T-cell (primary cell): ENCODE data around the gene GIMAP1. TPM values are rescaled to one million over a fixed set of nuclear protein-coding genes. Genes with fewer than 3 reads are reported as not detected.

Experiments used
- ATAC-seq, 4 experiments: fragments of 200-7000 bp in 3 of 4; fragments of 150-1000 bp in 1 of 4; cut with Tn5 transposase; replicated peaks in 1 of 4; 1 replicate in 3 of 4; 2 replicates in 1 of 4; pipeline ENCODE4 v1.10.0; 2021; ENCODE audit warnings: moderate library complexity in 3 of 4, mild to moderate bottlenecking in 2 of 4, moderate number of reproducible peaks in 1 of 4
- CTCF ChIA-PET, 2 donors: fragments of 300-600 bp; sonication (Branson Sonifier 250); formaldehyde crosslinking; loops; one replicate each; lab custom pipeline; 2022; ENCODE audit warnings: antibody characterized with exemption in 2 of 2; lab: Charles Lee
- POLR2A ChIA-PET, 2 donors: fragments of 300-600 bp; sonication (Branson Sonifier 250); formaldehyde crosslinking; loops; one replicate each; lab custom pipeline; 2022; ENCODE audit warnings: antibody characterized with exemption in 2 of 2; lab: Charles Lee
- DNase-seq, 35 experiments: peaks; one replicate each; pipeline versions ENCODE4 v3.0.0 to v3.0.0-alpha.2; 2013 to 2023
- H3K27ac ChIP-seq: one replicate; pipeline ENCODE4 v1.5.1; 2013; ENCODE audit warnings: low read length
- H3K27me3 ChIP-seq, 2 experiments: replicated peaks in 1 of 2; 1 replicate in 1 of 2; 2 replicates in 1 of 2; pipeline versions ENCODE4 v1.6.1 to v1.7.0; 2013; ENCODE audit warnings: low read length in 1 of 2, mixed read lengths in 1 of 2; ENCODE audit not compliant: control insufficient read depth in 2 of 2, insufficient read depth in 2 of 2; ENCODE audit errors: extremely low read depth in 1 of 2
- H3K36me3 ChIP-seq, 2 donors: 1 replicate in 1 of 2; 2 replicates in 1 of 2; pipeline versions ENCODE4 v1.6.1 to v1.7.0; 2013; ENCODE audit warnings: low read length in 1 of 2; ENCODE audit not compliant: control insufficient read depth in 2 of 2, insufficient read depth in 1 of 2; ENCODE audit errors: extremely low read depth in 1 of 2
- H3K4me1 ChIP-seq, 2 experiments: 1 replicate in 1 of 2; 2 replicates in 1 of 2; pipeline versions ENCODE4 v1.6.1 to v1.7.0; 2013; ENCODE audit warnings: low read length in 2 of 2, mixed read lengths in 1 of 2; ENCODE audit not compliant: insufficient read depth in 2 of 2, control insufficient read depth in 1 of 2; ENCODE audit errors: extremely low read depth in 1 of 2
- H3K4me3 ChIP-seq, 2 donors: 1 replicate in 1 of 2; 2 replicates in 1 of 2; pipeline versions ENCODE4 v1.5.1 to v1.7.0; 2013; ENCODE audit warnings: mild to moderate bottlenecking in 2 of 2, low read length in 1 of 2, moderate library complexity in 1 of 2; ENCODE audit not compliant: control insufficient read depth in 1 of 2; ENCODE audit errors: extremely low read depth in 1 of 2
- H3K9me3 ChIP-seq: 2 replicates; pipeline ENCODE4 v1.7.0; 2013
- H3K27ac Mint-ChIP-seq, 2 donors: one replicate each; pipeline ENCODE4 v1.8.0; 2020 to 2021; ENCODE audit warnings: mild to moderate bottlenecking in 2 of 2, mixed read lengths in 2 of 2
- H3K27me3 Mint-ChIP-seq, 2 donors: one replicate each; pipeline ENCODE4 v1.8.0; 2021 to 2022; ENCODE audit warnings: mixed read lengths in 2 of 2
- H3K36me3 Mint-ChIP-seq: one replicate; pipeline ENCODE4 v1.8.0; 2021; ENCODE audit warnings: mixed read lengths
- H3K4me1 Mint-ChIP-seq, 3 donors: one replicate each; pipeline ENCODE4 v1.8.0; 2020 to 2022; ENCODE audit warnings: mixed read lengths in 3 of 3, mild to moderate bottlenecking in 1 of 3
- H3K4me3 Mint-ChIP-seq, 3 donors: one replicate each; pipeline ENCODE4 v1.8.0; 2020 to 2022; ENCODE audit warnings: mild to moderate bottlenecking in 3 of 3, mixed read lengths in 3 of 3, moderate library complexity in 3 of 3
- H3K9me3 Mint-ChIP-seq, 3 donors: one replicate each; pipeline ENCODE4 v1.8.0; 2020 to 2022; ENCODE audit warnings: mixed read lengths in 3 of 3
- WGBS: methylation state at CpG from one replicate; pipeline ENCODE4 v1.1.5; 2013; ENCODE audit warnings: missing lambda C conversion rate; ENCODE audit not compliant: insufficient coverage; 5-methylcytosine and 5-hydroxymethylcytosine counted together
- total RNA-seq, 35 experiments: library from RNA in 6 of 35; stranded (reverse) in 6 of 35; fragments of 120-200 nt in 1 of 35; gene quantifications; one replicate each; pipeline versions ENCODE4 v1.2.1 to v1.2.4 and lab custom pipeline; 2013 to 2026

GIMAP1 gene
- total RNA-seq, 5 donors from 2014 or later (not counting 1 experiment from before 2014, with no cell fraction given), result 23.5 to 99.9 (median 76.8) TPM

DNA sequence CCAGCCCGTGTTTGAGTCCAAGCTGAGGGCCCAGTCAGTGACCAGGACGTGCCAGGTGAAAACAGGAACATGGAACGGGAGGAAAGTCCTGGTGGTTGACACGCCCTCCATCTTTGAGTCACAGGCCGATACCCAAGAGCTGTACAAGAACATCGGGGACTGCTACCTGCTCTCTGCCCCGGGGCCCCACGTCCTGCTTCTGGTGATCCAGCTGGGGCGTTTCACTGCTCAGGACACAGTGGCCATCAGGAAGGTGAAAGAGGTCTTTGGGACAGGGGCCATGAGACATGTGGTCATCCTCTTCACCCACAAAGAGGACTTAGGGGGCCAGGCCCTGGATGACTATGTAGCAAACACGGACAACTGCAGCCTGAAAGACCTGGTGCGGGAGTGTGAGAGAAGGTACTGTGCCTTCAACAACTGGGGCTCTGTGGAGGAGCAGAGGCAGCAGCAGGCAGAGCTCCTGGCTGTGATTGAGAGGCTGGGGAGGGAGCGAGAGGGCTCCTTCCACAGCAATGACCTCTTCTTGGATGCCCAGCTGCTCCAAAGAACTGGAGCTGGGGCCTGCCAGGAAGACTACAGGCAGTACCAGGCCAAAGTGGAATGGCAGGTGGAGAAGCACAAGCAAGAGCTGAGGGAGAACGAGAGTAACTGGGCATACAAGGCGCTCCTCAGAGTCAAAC lies 26.0 kb downstream of the GIMAP1 start:
- H3K27ac ChIP-seq, result peak overlapping the region; percentile 43
- Mint-ChIP-seq H3K4me1 (peaks cover 71 to 90% (median 73%) of the 10 kb centered on the region in 3 donors), H3K27me3 (no peaks in the 10 kb centered on the region), H3K27ac (peak overlapping the region; percentile 94 to 99), H3K36me3 (peaks cover 83% of the 10 kb centered on the region), H3K9me3 (no peaks in the 10 kb centered on the region), H3K4me3 (peak overlapping the region; percentile 93 to 99 (median 93))
- CTCF ChIA-PET, result interaction anchor here in 1 of 2 donors (0.6 to 1.4 kb wide), 4 partner anchors 12 to 173 kb away, joined by 3 to 4 read pairs (median 4); no protein-coding TSS in a partner anchor
- H3K4me1 ChIP-seq, result peaks cover 56 to 62% of the 10 kb centered on the region in 2 experiments
- H3K36me3 ChIP-seq, result peaks cover 18 to 60% of the 10 kb centered on the region in 2 donors
- WGBS, result 21% methylated on average over 11 of the region's 14 CpGs
- DNase-seq, result peak in 3 of 35 experiments; percentile 31 to 32 (median 32)
- POLR2A ChIA-PET, result interaction anchor here (0.5 to 0.6 kb wide), 2 partner anchors 11 to 688 kb away, joined by 3 to 7 read pairs; no protein-coding TSS in a partner anchor
- ATAC-seq, result no peak
- H3K4me3 ChIP-seq, result peak overlapping the region; percentile 59 to 66
- no peaks in the 10 kb centered on the region for H3K9me3 ChIP-seq
- H3K27me3 ChIP-seq, result no peaks in the 10 kb centered on the region

DNA sequence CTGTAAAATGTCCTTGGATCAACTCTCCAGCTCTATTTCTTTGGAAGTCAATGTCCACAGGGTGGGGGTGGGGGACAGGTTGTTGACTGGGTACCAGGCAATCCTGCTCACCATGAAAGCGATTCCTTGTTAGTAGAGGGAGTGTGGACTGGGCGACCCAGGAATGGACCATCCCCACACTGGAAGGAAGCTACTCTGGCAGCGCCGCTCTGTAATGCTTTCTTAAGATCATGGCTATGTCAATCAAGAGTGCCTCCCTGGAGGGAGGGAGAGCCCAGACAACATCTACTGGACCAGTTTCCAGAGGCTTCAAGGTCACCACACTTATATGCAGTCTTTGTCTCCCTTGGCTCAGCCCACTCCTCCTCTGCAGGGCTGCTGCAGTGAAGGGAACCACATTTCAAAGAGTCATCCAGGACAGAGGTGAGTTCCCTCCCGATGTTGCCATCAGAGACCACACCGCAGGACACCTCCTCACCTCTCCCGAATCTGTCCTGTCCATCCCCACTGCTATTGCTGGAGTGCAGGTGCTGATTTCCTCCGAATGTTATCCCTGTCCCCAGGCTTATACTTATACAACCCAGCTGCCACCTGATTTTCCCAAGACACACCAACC lies 27.7 kb downstream of the GIMAP1 start:
- CTCF ChIA-PET, result interaction anchor here (0.6 to 1.4 kb wide), 13 partner anchors 9 to 1482 kb away, joined by 3 to 10 read pairs (median 3); partner anchors contain the start of genes GIMAP2 (in 1 of the 2) and ZNF783 (in 1 of the 2)
- Mint-ChIP-seq H3K36me3 (peaks cover 67% of the 10 kb centered on the region), H3K27me3 (no peaks in the 10 kb centered on the region), H3K9me3 (no peaks in the 10 kb centered on the region), H3K4me3 (peak overlapping the region; percentile 93 to 99 (median 93)), H3K4me1 (peaks cover 88 to 98% (median 90%) of the 10 kb centered on the region in 3 donors), H3K27ac (peak overlapping the region; percentile 94 to 99)
- Histone ChIP-seq H3K9me3 (no peaks in the 10 kb centered on the region), H3K27ac (peak overlapping the region; percentile 62), H3K36me3 (peaks cover 18 to 58% of the 10 kb centered on the region in 2 donors), H3K4me1 (peaks cover 73 to 79% of the 10 kb centered on the region in 2 experiments), H3K27me3 (no peaks in the 10 kb centered on the region), H3K4me3 (peak overlapping the region; percentile 59 to 66)
- WGBS, result 48% methylated on average over 6 of the region's 8 CpGs
- ATAC-seq, result peak in 2 of 4 experiments; percentile 5 to 7
- POLR2A ChIA-PET, result interaction anchor here in 1 of 2 donors (0.6 to 0.7 kb wide), 4 partner anchors 72 to 1325 kb away, joined by 3 to 11 read pairs (median 8); no protein-coding TSS in a partner anchor
- peak in 1 of 35 experiments; percentile 29 for DNase-seq

DNA sequence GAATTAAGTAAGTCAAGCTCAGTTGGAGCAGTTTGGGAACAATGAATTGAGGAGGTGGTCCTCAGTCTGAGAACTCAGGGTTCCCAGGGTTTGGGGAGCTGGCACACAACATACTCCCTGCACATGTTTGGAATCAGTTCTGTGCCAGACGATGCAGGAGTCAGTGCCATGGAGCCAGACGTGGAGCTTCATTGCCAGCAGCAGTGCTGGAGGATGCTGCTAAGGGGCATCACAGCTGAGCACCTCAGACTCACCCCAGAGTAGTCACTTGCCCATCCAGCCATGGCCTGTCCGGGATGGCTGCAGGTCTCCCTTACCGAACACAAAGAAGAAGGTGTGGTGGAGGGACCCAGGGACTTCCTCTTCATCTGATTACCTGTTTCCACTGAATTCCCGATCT lies 28.7 kb downstream of the GIMAP1 start:
- ChIA-PET CTCF (interaction anchor here in 1 of 2 donors (0.6 to 1.2 kb wide), 5 partner anchors 10 to 1618 kb away, joined by 3 to 8 read pairs (median 3); partner anchors contain the start of genes GIMAP2 and ZNF783), POLR2A (interaction anchor here in 1 of 2 donors (0.6 kb wide), 1 partner anchor 60 kb away, joined by 3 read pairs; the partner anchor contains the start of gene GIMAP2)
- Histone ChIP-seq H3K27me3 (no peaks in the 10 kb centered on the region), H3K4me1 (peaks cover 76 to 85% of the 10 kb centered on the region in 2 experiments), H3K4me3 (peak overlapping the region; percentile 32 to 59), H3K36me3 (peaks cover 18 to 56% of the 10 kb centered on the region in 2 donors), H3K27ac (peak overlapping the region; percentile 62), H3K9me3 (no peaks in the 10 kb centered on the region)
- H3K27ac Mint-ChIP-seq, result peak overlapping the region; percentile 94 to 99
- 26% methylated on average over 4 of the region's 5 CpGs for WGBS
- H3K27me3 Mint-ChIP-seq, result no peaks in the 10 kb centered on the region
- peaks cover 59% of the 10 kb centered on the region for H3K36me3 Mint-ChIP-seq
- ATAC-seq, result peak in 2 of 4 experiments; percentile 3 to 5
- no peak for DNase-seq
- no peaks in the 10 kb centered on the region for H3K9me3 Mint-ChIP-seq
- H3K4me3 Mint-ChIP-seq, result peak overlapping the region; percentile 93 to 99 (median 93)
- H3K4me1 Mint-ChIP-seq, result peaks cover 97 to 98% (median 97%) of the 10 kb centered on the region in 3 donors

- peaks cover 74 to 88% of the 10 kb centered on the region in 2 experiments for H3K4me1 ChIP-seq
- no peaks in the 10 kb centered on the region for H3K9me3 ChIP-seq
- H3K27me3 Mint-ChIP-seq, result no peaks in the 10 kb centered on the region
- H3K27ac ChIP-seq, result peak overlapping the region; percentile 62
- CTCF ChIA-PET, result interaction anchor here in 1 of 2 donors (0.6 to 1.3 kb wide), 3 partner anchors 10 to 297 kb away, joined by 3 to 9 read pairs (median 5); no protein-coding TSS in a partner anchor
- peaks cover 97 to 99% (median 98%) of the 10 kb centered on the region in 3 donors for H3K4me1 Mint-ChIP-seq
- peak overlapping the region; percentile 94 to 99 for H3K27ac Mint-ChIP-seq
- H3K4me3 ChIP-seq, result peak overlapping the region; percentile 6 to 14
- WGBS, result 87% methylated on average over 2 of the region's 3 CpGs
- H3K9me3 Mint-ChIP-seq, result no peaks in the 10 kb centered on the region
- POLR2A ChIA-PET, result no interaction called here
- peaks cover 18 to 48% of the 10 kb centered on the region in 2 donors for H3K36me3 ChIP-seq
- peaks cover 51% of the 10 kb centered on the region for H3K36me3 Mint-ChIP-seq
- peak in 1 of 4 experiments; percentile 1 for ATAC-seq
- H3K27me3 ChIP-seq, result no peaks in the 10 kb centered on the region
- H3K4me3 Mint-ChIP-seq, result peak overlapping the region; percentile 93 to 99 (median 93)
- DNase-seq, result peak in 1 of 35 experiments; percentile 14
Observed at GRCh38 chr7:150745876-150746275, 29.5 kb downstream of the GIMAP1 start.

- WGBS, result 20% methylated on average over 1 of the region's 6 CpGs
- H3K9me3 ChIP-seq, result no peaks in the 10 kb centered on the region
- Mint-ChIP-seq H3K9me3 (no peaks in the 10 kb centered on the region), H3K36me3 (peaks cover 40% of the 10 kb centered on the region), H3K4me1 (peaks cover 88 to 95% (median 92%) of the 10 kb centered on the region in 3 donors), H3K27ac (peak overlapping the region; percentile 94 to 99), H3K4me3 (peak overlapping the region; percentile 66 to 93 (median 77)), H3K27me3 (no peaks in the 10 kb centered on the region)
- H3K27ac ChIP-seq, result peak overlapping the region; percentile 62
- ChIA-PET CTCF (interaction anchor here in 1 of 2 donors (0.7 to 1.3 kb wide), 3 partner anchors 9 to 298 kb away, joined by 3 to 5 read pairs (median 3); no protein-coding TSS in a partner anchor), POLR2A (no interaction called here)
- H3K36me3 ChIP-seq, result peaks cover 18 to 38% of the 10 kb centered on the region in 2 donors
- DNase-seq, result peak in 1 of 35 experiments; percentile 49
- peaks cover 67 to 84% of the 10 kb centered on the region in 2 experiments for H3K4me1 ChIP-seq
- ATAC-seq, result peak in 3 of 4 experiments; percentile 7 to 47 (median 9)
- H3K27me3 ChIP-seq, result no peaks in the 10 kb centered on the region
- H3K4me3 ChIP-seq, result no peak overlapping the region
Observed at GRCh38 chr7:150746921-150747320, 30.5 kb downstream of the GIMAP1 start.
